ENCODE data around the gene CDC42SE1.
A peak's percentile ranks its signal among the peaks of the same experiment; 100 is the strongest.

CDC42SE1 gene

DNA sequence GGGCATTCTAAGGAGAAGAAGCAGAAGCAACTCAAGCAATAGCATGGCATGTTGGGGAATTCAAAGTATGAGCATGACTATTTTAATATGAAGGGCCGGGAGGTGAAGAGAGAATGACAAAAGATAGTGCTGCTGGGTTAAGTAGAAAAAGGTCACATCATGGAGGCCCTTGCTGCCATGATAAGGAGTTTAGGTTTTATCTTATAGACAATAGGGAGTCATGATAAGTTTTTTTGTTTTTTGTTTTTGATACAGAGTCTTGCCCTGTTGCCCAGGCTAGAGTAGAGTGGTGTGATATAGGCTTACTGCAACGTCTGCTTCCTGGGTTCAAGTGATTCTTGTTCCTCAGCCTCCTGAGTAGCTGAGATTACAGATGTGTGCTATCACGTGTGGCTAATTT, 19.9 kb downstream of the CDC42SE1 start:
- H3K36me3 Mint-ChIP-seq (ENCODE audit: low read depth): peaks cover 5% of the 10 kb centered on the region
- ATAC-seq (no peak), DNase-seq (no peak)
- H3K4me3 Mint-ChIP-seq: no peak overlapping the region
- H3K27ac Mint-ChIP-seq: no peak overlapping the region
- peaks cover 6% of the 10 kb centered on the region for H3K4me1 Mint-ChIP-seq
- no peaks in the 10 kb centered on the region for H3K27me3 Mint-ChIP-seq
- H3K9me3 Mint-ChIP-seq: no peaks in the 10 kb centered on the region

DNA sequence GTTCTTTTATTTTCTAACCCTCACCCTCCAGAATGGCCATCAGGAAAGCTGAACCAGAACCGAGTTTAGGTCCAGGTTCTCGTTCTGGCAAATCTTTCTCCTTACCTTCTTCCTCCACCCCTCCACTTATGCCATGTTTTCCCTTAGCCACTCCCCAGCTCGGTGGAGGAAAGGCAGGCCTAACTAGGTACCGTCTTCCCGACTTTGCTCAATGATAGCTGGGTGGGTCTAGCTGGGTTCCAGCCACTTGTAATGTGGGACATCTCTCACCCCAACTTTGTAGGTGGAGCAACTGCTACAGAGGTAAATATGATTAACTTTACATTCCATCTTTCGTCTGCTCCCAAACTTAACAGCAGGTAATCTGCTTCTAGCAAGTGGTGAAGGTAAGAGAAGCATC, 22.4 kb downstream of the CDC42SE1 start:
- H3K27ac Mint-ChIP-seq: no peak overlapping the region
- peaks cover 8% of the 10 kb centered on the region for H3K36me3 Mint-ChIP-seq (ENCODE audit: low read depth)
- H3K4me1 Mint-ChIP-seq: no peaks in the 10 kb centered on the region
- no peak overlapping the region for H3K4me3 Mint-ChIP-seq
- no peak for ATAC-seq
- no peaks in the 10 kb centered on the region for H3K27me3 Mint-ChIP-seq
- H3K9me3 Mint-ChIP-seq: no peaks in the 10 kb centered on the region
- no peak for DNase-seq

DNA sequence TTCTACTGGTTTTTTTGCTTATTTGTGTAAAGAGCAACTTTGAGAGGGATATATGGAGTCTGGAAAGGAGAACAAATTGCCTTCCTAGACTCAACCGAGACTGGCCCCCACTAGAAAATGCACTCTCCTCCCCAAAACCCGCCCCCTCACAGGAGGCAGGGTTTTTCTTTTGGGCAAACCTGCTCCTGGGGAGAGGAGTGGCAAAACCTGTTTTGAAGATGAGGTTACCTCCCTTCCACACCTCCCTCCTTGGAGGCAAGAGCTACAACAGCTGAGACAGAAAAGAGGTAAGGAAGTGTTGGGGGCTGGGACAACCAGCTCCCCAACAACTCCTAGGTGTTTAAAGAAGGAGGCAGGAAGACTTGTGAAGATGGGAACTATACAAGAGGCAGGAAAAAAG, 23.1 kb downstream of the CDC42SE1 start, which contains the start of gene BNIPL:
TSS of gene BNIPL (plus strand) at position 231 of the 400 bp plus-strand sequence. CDS start at position 371, 140 bp downstream.
- peaks cover 10% of the 10 kb centered on the region for H3K36me3 Mint-ChIP-seq (ENCODE audit: low read depth)
- H3K27ac Mint-ChIP-seq: no peak within 1 kb of the TSS
- no peak for DNase-seq
- no peaks in the 10 kb centered on the region for H3K9me3 Mint-ChIP-seq
- H3K4me1 Mint-ChIP-seq: no peaks in the 10 kb centered on the region
- no peak for ATAC-seq
- no peaks in the 10 kb centered on the region for H3K27me3 Mint-ChIP-seq
- no peak within 1 kb of the TSS for H3K4me3 Mint-ChIP-seq

DNA sequence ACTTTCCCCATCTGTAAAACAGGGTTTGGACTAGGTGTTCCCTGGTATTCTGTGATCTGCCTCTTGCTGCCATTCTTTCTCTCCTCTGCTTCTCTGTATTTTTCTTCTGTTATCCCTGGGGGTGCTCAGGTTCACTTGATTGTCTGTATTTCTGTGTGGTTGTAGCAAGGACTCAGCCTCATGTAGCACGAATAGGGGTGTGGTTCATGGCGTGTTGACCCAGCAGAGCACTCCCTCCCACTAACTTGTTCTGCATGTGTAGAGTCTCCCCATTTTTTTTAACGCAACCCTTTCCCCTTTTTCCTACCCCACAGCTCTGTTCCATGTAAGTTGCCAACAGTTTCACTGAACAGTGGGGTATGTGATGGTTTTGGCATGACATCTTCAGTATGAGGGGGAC, 24.3 kb downstream of the CDC42SE1 start:
- Mint-ChIP-seq H3K4me3 (no peak overlapping the region), H3K4me1 (no peaks in the 10 kb centered on the region), H3K36me3 (ENCODE audit: low read depth) (peaks cover 11% of the 10 kb centered on the region), H3K27me3 (no peaks in the 10 kb centered on the region), H3K9me3 (no peaks in the 10 kb centered on the region), H3K27ac (no peak overlapping the region)
- ATAC-seq (no peak), DNase-seq (no peak)

DNA sequence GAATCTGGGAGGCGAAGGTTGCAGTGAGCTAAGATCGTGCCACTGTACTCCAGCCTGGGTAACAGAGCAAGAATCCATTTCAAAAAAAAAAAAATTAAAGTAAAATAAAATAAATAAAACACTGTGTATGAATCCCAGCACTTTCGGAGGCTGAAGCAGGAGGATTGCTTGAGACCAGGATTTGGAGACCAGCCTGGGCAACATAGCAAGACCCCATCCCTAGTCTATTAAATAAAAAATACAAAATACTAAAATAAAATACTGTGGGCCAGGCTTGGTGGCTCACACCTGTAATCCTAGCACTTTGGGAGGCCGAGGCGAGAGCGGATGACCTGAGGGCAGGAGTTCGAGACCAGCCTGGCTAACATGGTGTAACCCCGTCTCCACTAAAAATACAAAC, 27.3 kb downstream of the CDC42SE1 start:
- Mint-ChIP-seq H3K27ac (no peak overlapping the region), H3K36me3 (ENCODE audit: low read depth) (peaks cover 17% of the 10 kb centered on the region), H3K9me3 (no peaks in the 10 kb centered on the region), H3K27me3 (no peaks in the 10 kb centered on the region), H3K4me1 (no peaks in the 10 kb centered on the region), H3K4me3 (no peak overlapping the region)
- no peak for DNase-seq
- no peak for ATAC-seq

DNA sequence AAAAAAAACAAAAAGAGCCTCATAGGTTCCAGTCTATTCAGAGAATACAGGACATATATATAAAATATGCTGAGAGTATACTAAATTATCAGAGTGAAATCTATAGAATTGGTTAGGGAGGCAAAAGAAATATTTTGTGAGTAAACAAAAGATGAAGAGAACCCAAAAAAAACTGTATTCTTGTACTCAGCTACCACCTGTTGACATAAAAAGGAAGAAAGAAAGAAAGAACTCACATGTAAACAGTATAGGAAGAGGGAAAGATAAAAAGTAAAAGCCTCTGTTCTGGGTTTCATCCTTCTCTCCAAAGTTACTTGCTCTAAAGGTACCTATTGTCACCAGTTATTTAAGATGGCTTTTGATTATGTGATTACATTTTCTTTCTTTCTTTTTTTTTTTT, 33.0 kb downstream of the CDC42SE1 start:
- ATAC-seq (no peak), DNase-seq (no peak)
- Mint-ChIP-seq H3K36me3 (ENCODE audit: low read depth) (peaks cover 16% of the 10 kb centered on the region), H3K27me3 (no peaks in the 10 kb centered on the region), H3K27ac (no peak overlapping the region), H3K9me3 (no peaks in the 10 kb centered on the region), H3K4me3 (no peak overlapping the region), H3K4me1 (peaks cover 5% of the 10 kb centered on the region)

DNA sequence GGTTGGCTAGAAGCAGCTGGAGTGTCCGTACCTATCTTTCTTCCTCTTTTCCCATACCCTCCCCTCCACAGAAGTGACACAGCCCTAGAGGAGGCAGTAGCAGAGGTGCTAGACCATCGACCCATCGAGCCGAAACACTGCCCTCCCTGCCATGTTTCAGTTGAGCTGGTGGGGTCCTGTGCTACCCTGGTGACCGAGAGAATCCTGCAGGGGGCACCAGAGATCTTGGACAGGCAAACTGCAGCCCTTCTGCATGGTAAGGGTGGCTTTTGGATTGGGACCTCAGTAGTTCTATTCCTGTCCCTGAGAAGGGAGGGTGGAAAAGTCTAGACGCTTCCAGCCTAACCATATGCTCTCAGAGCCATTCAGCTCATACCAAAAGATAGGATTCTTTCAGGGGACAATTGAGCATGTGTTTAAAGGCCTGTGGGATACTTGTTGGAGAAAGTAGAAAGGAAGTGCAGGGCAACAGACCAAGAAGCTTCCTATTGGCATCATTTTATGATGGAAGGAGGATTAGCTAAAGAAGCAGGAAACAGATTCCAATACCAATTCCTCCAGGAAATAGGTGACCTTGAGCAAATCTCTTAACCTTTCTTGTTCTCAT, 34.8 kb downstream of the CDC42SE1 start:
- ATAC-seq: peak; percentile 99
- peaks cover 5% of the 10 kb centered on the region for H3K4me1 Mint-ChIP-seq
- H3K27ac Mint-ChIP-seq: no peak overlapping the region
- no peaks in the 10 kb centered on the region for H3K9me3 Mint-ChIP-seq
- H3K27me3 Mint-ChIP-seq: no peaks in the 10 kb centered on the region
- peaks cover 15% of the 10 kb centered on the region for H3K36me3 Mint-ChIP-seq (ENCODE audit: low read depth)
- H3K4me3 Mint-ChIP-seq: no peak overlapping the region
- peak; percentile 86 for DNase-seq

DNA sequence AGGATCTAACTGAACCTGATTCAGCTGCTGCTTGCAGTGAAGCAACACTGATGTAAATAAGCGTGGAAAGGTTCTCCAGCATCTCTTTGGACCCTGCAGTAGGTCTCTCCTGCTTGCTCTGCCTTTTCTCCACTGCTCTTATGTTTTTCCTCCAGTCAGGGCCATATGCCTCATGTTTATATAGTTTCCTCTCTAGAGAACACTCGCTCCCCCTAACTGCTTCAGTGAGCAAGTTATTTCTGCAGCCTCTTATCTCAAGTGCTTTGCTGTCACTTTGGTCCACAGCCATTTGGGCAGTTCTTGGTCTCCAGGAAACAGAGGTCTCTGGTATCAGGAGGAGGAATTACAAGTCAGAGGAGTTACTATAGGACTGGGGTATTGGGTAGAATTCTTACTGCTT, 45.9 kb downstream of the CDC42SE1 start:
- ATAC-seq (no peak), DNase-seq (no peak)
- Mint-ChIP-seq H3K9me3 (no peaks in the 10 kb centered on the region), H3K4me3 (no peak overlapping the region), H3K27me3 (no peaks in the 10 kb centered on the region), H3K27ac (no peak overlapping the region), H3K4me1 (peaks cover 34% of the 10 kb centered on the region), H3K36me3 (ENCODE audit: low read depth) (peaks cover 5% of the 10 kb centered on the region)

DNA sequence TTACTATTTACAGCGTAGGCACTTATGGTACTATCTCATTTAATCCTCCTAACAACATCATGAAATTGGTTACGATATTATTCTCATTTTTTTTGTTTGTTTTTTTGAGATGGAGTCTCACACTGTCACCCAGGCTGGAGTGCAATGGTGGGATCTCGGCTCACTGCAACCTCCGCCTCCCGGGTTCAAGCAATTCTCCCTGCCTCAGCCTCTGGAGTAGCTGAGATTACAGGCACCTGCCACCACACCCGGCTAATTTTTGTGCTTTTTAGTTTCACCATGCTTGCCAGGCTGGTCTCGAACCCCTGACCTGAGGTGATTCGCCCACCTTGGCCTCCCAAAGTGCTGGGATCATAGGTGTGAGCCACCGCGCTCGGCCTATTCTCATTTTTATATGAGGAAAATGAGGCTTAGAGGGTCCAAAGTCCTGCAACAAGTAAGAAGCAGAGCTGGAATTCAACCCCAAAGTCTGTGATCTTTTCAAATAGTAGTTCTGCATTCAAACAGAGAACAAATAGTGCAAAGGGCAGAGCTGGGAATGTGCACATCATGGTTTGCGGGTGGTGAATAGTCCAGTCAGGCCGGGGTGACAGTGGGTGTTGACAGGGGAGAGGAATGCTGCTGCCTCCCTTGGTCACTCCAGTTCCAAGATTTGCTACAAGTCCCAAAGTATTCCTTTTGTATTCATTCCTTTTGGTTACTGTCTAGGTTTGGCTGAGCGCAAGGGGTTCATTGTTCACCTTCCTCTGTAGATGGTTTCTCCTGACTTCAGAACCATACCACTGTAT, 46.5 kb downstream of the CDC42SE1 start:
- no peak overlapping the region for H3K4me3 Mint-ChIP-seq

DNA sequence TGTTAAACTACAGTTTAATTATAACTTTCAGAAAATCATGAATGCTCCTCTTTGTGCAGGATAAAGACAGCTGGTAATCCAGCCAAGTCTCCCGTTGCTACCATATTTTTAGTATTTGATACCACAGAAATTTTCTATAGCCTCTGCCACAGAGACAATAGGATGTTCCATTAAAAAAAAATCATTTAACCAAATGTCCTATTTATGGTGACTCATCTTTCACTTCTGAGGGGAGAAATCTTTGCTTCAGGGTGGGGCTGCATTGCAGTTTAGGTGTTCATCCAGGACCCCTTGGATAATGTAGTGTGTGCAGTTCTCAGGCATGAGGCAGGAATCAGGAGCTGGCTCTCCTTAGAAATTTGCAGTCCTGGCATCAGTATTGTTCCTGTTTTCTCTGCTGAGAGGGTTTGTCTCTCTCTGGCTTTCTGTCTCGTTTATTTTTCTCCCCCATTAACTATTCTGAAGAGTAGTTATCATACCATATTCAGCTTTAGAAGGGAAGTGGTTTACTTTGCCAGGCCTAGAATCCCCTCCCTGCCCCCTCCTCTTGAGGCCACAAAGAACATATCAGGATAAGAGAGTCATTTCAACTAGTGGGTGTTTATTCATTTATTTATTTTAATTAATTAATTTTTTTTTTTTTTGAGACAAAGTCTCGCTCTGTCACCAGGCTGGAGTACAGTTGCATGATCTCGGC, 48.1 kb downstream of the CDC42SE1 start:
- H3K27ac Mint-ChIP-seq: peak overlapping the region; percentile 20
- ATAC-seq: no peak
- no peaks in the 10 kb centered on the region for H3K27me3 Mint-ChIP-seq
- H3K4me3 Mint-ChIP-seq: no peak overlapping the region
- peaks cover 54% of the 10 kb centered on the region for H3K4me1 Mint-ChIP-seq
- DNase-seq: no peak
- H3K36me3 Mint-ChIP-seq (ENCODE audit: low read depth): no peaks in the 10 kb centered on the region
- H3K9me3 Mint-ChIP-seq: no peaks in the 10 kb centered on the region

More for the DNA sequence above, 46.5 kb downstream of the CDC42SE1 start:
- no peak for DNase-seq
- Mint-ChIP-seq H3K9me3 (no peaks in the 10 kb centered on the region), H3K27ac (no peak overlapping the region), H3K36me3 (ENCODE audit: low read depth) (no peaks in the 10 kb centered on the region), H3K4me1 (peaks cover 38% of the 10 kb centered on the region), H3K27me3 (no peaks in the 10 kb centered on the region)
- no peak for ATAC-seq

DNA sequence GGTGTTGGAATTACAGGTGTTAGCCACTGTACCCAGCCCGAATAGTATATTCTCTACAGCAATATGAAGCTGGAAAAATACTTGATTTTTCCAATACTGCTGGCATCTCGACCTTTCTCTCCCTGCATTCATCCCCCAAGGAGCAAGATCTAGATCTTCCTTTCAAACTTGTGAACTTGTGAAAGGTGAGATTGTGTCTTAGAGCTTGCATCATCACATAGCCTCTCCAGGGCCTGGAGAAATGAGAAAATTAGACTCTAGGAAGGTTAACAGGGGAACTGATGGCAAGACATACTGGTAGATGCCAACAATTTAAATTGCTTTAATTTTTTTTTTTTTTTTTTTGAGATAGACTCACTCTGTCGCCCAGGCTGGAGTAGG, 49.1 kb downstream of the CDC42SE1 start:
- Mint-ChIP-seq H3K4me1 (peaks cover 64% of the 10 kb centered on the region), H3K36me3 (ENCODE audit: low read depth) (no peaks in the 10 kb centered on the region), H3K4me3 (peak overlapping the region; percentile 14), H3K27ac (no peak overlapping the region), H3K9me3 (no peaks in the 10 kb centered on the region), H3K27me3 (no peaks in the 10 kb centered on the region)
- DNase-seq (no peak), ATAC-seq (no peak)

DNA sequence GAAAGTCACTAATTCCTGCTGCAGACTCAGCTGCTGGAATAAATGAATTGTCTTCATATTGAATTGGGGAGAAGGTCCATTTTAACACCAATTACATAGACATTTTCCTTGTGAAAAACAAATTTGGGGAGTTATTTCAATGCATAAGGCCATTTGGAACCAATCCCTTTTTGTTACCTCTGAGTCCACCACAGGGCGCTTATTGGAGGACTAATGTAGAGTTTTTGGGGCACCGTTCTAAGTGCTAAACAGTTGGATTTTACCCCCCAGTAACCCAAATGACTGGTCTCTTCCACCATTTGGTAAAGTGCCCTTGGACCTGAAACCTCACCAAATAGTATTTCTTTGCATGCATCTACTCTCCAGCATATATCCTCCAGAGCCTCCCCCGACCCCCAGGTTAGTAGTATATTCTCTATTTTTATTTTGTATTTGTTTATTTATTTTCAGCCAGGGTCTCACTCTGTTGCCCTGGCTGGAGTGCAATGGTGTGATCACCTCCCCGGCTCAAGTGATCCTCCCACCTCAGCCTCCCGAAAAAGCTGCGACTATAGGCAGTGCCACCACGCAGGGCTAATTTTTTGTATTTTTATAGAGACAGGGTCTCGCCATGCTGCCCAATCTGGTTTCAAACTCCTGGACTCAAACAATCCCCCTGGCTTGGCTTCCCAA, 49.6 kb downstream of the CDC42SE1 start:
- Mint-ChIP-seq H3K9me3 (no peaks in the 10 kb centered on the region), H3K27me3 (no peaks in the 10 kb centered on the region), H3K27ac (peak overlapping the region; percentile 97), H3K4me1 (peaks cover 67% of the 10 kb centered on the region), H3K36me3 (ENCODE audit: low read depth) (no peaks in the 10 kb centered on the region), H3K4me3 (peak overlapping the region; percentile 99)
- ATAC-seq (no peak), DNase-seq (no peak)

DNA sequence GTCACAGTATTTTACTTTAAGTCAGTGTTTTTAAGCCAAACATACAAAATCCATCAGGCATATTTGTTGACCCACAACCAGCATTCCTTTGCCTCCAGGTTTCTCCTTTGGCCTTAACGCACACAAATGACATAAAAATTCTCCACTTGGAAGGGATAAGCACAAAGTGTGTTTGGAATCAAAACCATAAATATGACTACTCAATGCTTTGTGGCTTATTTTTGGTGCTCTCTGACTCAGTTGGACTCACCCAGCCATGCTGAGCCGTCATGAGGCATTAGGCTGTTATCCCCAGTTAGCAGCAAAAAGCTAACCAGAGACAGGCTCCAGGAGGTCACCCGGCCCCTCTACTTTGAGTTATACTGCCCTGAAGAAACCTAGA, 50.2 kb downstream of the CDC42SE1 start:
- Mint-ChIP-seq H3K27me3 (no peaks in the 10 kb centered on the region), H3K4me1 (peaks cover 72% of the 10 kb centered on the region), H3K9me3 (no peaks in the 10 kb centered on the region), H3K4me3 (peak overlapping the region; percentile 99), H3K36me3 (ENCODE audit: low read depth) (no peaks in the 10 kb centered on the region), H3K27ac (peak overlapping the region; percentile 97)
- ATAC-seq: no peak
- no peak for DNase-seq

DNA sequence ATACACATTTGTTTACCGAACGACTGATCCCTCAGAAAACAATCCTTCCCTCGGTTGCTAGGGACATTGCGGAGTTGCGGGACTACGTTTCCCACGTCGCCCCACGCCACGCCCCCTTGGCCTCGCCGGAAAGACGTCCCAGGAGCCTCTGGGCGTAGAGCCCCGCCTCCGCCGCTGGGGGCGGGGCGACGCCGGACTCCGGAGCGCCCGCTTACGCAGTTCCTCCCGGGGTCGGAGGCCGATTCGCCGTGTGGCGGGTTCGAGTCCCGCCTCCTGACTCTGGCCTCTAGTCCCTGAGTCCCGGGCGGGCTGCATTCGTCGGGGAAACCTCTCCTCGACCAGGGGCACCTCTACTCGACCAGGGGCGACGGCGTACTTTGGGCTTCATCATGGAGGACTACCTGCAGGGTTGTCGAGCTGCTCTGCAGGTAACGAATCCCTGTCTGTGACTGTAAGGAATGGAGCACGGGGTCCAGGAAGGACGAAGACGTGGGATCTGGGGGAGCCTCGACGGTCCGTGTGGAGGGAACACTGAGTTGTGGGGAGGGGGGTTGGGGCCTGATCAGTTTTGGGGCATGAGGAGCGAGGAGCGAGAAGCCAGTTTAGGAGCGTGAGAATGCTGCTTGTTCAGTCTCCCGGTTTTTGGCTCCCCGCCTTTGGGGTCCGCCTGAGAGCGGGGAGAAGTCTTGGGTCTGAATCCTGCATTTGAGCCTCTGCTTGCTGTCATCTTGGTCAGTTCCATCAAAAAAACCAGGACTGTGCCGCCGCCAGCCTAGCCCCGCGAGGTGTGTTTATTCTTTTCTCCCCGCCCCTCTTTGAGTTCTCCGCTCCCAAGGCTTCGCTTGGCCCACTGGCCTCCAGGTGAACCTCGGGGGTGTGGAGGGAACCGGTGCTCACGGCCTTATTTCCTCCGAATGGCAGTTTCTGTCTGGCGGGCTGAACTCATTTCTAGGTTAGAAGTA, 50.9 kb downstream of the CDC42SE1 start, which contains the start of gene PRUNE1:
TSS of gene PRUNE1 (plus strand) at position 206 of the 962 bp plus-strand sequence. CDS start at position 390, 184 bp downstream.
- H3K4me1 Mint-ChIP-seq: peaks cover 79% of the 10 kb centered on the region
- H3K36me3 Mint-ChIP-seq (ENCODE audit: low read depth): no peaks in the 10 kb centered on the region
- DNase-seq: peak; percentile 99
- H3K27ac Mint-ChIP-seq: peak within 1 kb of the TSS; percentile 97
- ATAC-seq: peak; percentile 81
- H3K27me3 Mint-ChIP-seq: no peaks in the 10 kb centered on the region
- H3K9me3 Mint-ChIP-seq: no peaks in the 10 kb centered on the region
- H3K4me3 Mint-ChIP-seq: peak within 1 kb of the TSS; percentile 99

Measured in activated naive CD8-positive, alpha-beta T cell treated with anti-CD3 and anti-CD28 coated beads, Interleukin-2, amount 50 U/mL, for 24 hours (primary cell).